Measurements from ENCODE around the gene TMPRSS7.

The TMPRSS7 gene

DNA sequence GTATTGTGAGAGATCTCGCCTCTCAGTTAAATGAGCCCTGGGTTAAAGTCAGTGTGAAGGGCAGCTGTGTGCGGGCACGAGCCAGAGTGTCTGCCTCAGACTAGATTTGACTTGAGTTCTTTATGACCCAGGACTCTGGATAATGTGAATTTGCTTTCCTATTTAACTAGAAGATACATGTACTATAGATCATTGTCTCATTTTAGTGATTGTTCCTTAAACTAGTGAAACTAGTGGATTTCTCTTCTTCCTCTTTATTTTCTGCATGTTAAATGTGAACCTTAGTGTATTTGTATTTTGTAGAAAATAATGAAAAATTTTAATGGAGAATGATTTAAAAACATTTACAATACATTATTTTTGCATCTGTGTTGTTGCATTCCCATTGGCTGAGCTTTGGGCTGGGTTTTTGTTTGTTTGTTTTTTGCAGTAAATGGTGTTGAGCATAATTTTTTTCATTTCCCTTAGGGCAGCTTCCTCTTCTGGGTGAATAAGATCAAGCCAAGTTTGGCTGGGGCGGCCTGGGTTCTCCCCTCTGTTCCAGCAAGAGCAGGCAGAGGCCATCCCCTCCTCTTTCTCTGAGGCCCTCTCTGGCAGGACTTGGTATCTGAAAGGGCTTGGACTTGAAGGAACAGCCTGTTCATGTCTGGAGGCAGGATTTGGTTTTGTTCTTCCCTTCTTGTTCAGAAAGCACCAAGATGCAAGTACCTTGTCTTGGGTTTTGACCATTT lies 83.5 kb downstream of the TMPRSS7 start:
- peaks cover 12% of the 10 kb centered on the region for H3K27me3 ChIP-seq (ENCODE audit: insufficient read depth, low read length, poor library complexity)
- peaks cover 12% of the 10 kb centered on the region; the same call in 1 of the 2 replicates for H3K4me1 ChIP-seq (ENCODE audit: insufficient read depth, low read length)
- H3K9ac ChIP-seq (ENCODE audit: low read depth, low read length): no peak overlapping the region
- H3K4me2 ChIP-seq (ENCODE audit: insufficient read depth, low read length): no peak overlapping the region
- DNase-seq (no peak), ATAC-seq (ENCODE audit: insufficient read depth, low read depth) (no peak)
- TF ChIP-seq, protein P1, sequence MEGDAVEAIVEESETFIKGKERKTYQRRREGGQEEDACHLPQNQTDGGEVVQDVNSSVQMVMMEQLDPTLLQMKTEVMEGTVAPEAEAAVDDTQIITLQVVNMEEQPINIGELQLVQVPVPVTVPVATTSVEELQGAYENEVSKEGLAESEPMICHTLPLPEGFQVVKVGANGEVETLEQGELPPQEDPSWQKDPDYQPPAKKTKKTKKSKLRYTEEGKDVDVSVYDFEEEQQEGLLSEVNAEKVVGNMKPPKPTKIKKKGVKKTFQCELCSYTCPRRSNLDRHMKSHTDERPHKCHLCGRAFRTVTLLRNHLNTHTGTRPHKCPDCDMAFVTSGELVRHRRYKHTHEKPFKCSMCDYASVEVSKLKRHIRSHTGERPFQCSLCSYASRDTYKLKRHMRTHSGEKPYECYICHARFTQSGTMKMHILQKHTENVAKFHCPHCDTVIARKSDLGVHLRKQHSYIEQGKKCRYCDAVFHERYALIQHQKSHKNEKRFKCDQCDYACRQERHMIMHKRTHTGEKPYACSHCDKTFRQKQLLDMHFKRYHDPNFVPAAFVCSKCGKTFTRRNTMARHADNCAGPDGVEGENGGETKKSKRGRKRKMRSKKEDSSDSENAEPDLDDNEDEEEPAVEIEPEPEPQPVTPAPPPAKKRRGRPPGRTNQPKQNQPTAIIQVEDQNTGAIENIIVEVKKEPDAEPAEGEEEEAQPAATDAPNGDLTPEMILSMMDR (IDR thresholded peaks at IDR 0.05; ENCODE audit: borderline replicate concordance, extremely low read depth, low read length, poor library complexity, severe bottlenecking): no peak
- no peak for TF ChIP-seq EZH2 (IDR thresholded peaks at IDR 0.05; ENCODE audit: borderline replicate concordance, low read depth, low read length, severe bottlenecking)
- H3K4me3 ChIP-seq (ENCODE audit: low read depth in 1 of 2, low read length in 2 of 2): no peak overlapping the region
- H2AFZ ChIP-seq (ENCODE audit: low read depth, low read length): no peak overlapping the region
- no peaks in the 10 kb centered on the region for H3K9me3 ChIP-seq (ENCODE audit: insufficient read depth, low read length, severe bottlenecking)
- H3K27ac ChIP-seq (ENCODE audit: low read length): no peak overlapping the region
- no peaks in the 10 kb centered on the region for H3K36me3 ChIP-seq (ENCODE audit: insufficient read depth, low read length)
- H3K79me2 ChIP-seq (ENCODE audit: insufficient read depth, low read length): no peaks in the 10 kb centered on the region
- H4K20me1 ChIP-seq (ENCODE audit: insufficient read depth, low read length): no peaks in the 10 kb centered on the region

DNA sequence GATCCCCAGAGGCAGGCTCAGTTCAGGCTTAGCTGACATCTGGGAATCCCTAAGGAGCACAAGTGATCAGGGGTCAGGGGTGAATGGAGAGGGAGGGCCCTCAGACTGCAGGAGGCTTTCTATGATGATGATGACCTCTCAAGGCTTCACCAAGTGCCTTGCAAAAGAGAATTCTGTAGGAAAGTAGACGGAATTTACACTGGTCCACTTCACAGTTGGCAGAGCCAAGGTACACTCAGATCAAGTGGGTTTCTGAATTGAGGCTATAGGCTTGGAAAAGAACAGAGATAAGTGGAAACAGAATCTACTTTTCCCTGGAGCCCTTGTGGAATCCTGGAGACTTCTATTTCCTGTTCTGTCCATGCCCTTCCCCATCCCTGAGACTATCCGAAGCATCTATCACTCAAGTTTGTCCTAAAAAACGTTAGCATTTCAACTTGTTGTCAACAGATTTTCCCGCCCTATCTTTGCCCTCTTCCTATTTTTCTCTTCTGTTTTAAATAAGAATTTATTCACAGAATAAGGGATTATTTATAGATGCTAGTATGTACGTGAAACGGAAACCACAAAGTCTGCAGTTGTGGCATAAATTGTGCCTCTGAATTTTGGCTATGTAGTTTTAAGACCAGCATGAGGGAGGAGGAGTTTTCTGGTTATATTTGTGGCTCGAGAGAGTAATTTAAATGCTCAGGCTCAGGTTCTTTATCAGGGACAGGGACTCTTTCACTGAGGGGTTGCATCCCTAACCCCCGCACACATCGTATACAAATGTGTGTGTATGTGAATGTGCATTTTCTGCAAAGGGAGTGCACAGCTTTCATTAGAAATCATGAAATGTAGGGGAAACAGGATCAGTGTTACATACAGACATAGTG lies 85.7 kb downstream of the TMPRSS7 start:
- Histone ChIP-seq H3K9me3 (ENCODE audit: insufficient read depth, low read length, severe bottlenecking) (no peaks in the 10 kb centered on the region), H2AFZ (ENCODE audit: low read depth, low read length) (no peak overlapping the region), H3K27me3 (ENCODE audit: insufficient read depth, low read length, poor library complexity) (peaks cover 9% of the 10 kb centered on the region), H3K4me1 (ENCODE audit: insufficient read depth, low read length) (peaks cover 12% of the 10 kb centered on the region; the same call in 1 of the 2 replicates), H3K4me3 (ENCODE audit: low read depth in 1 of 2, low read length in 2 of 2) (no peak overlapping the region), H3K27ac (ENCODE audit: low read length) (no peak overlapping the region), H4K20me1 (ENCODE audit: insufficient read depth, low read length) (no peaks in the 10 kb centered on the region), H3K4me2 (ENCODE audit: insufficient read depth, low read length) (no peak overlapping the region; the same call in 1 of the 2 replicates), H3K36me3 (ENCODE audit: insufficient read depth, low read length) (no peaks in the 10 kb centered on the region), H3K79me2 (ENCODE audit: insufficient read depth, low read length) (no peaks in the 10 kb centered on the region), H3K9ac (ENCODE audit: low read depth, low read length) (no peak overlapping the region)
- DNase-seq: no peak
- ATAC-seq (ENCODE audit: insufficient read depth, low read depth): peak; percentile 75
- TF ChIP-seq, protein P1 (IDR thresholded peaks at IDR 0.05; ENCODE audit: borderline replicate concordance, extremely low read depth, low read length, poor library complexity, severe bottlenecking): no peak

DNA sequence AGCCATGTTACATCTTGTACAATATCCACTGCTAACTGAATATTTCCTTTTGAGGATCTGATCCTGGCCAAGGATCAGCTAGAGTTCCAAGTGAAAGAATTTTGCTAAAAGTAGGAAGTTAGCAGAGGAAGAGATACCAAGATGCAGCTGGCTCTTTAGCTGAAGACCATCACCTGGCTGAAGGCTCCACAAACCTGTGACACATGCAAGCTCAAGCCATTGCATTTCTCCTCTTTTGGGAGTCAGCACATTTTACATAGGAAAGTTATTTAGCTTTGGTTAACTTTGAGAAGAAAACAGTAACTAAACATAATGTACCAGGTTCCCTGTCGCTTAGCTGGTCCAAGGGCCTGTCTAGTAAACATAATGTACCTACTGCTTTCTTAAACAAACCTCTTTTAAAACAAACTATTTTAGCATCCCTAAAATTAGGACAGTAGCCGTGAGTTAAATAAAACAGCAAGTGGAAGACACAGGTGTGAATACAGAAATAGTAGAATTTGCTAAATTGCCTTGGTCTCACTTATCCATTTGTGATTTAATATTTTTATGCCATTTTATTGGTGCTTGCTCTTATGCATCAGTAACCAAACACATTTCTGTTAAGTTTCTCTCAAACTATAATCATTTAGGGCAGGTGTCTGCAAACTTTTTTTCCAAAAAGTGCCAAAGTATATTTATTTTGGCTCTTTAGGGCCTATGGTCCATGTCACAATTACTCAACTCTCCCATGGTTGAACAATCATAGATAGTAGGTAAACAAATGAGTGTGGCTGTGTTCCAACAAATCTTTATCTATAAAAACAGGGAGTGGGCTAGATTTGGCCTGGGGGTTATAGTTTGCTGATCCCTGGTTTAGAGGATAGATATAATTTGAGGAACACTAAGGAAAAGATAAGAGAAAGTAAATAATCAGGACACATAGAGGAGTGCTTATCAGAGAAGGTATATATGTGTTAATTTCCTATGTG lies 87.3 kb downstream of the TMPRSS7 start:
- H3K4me1 ChIP-seq (ENCODE audit: insufficient read depth, low read length): peaks cover 12% of the 10 kb centered on the region; the same call in 1 of the 2 replicates
- no peak overlapping the region for H3K27ac ChIP-seq (ENCODE audit: low read length)
- H3K36me3 ChIP-seq (ENCODE audit: insufficient read depth, low read length): no peaks in the 10 kb centered on the region
- no peaks in the 10 kb centered on the region for H3K27me3 ChIP-seq (ENCODE audit: insufficient read depth, low read length, poor library complexity)
- TF ChIP-seq EZH2 (IDR thresholded peaks at IDR 0.05; ENCODE audit: borderline replicate concordance, low read depth, low read length, severe bottlenecking): no peak
- TF ChIP-seq, protein P1 (IDR thresholded peaks at IDR 0.05; ENCODE audit: borderline replicate concordance, extremely low read depth, low read length, poor library complexity, severe bottlenecking): no peak
- no peaks in the 10 kb centered on the region for H3K79me2 ChIP-seq (ENCODE audit: insufficient read depth, low read length)
- no peak overlapping the region for H3K4me2 ChIP-seq (ENCODE audit: insufficient read depth, low read length)
- H4K20me1 ChIP-seq (ENCODE audit: insufficient read depth, low read length): no peaks in the 10 kb centered on the region
- no peak overlapping the region for H3K4me3 ChIP-seq (ENCODE audit: low read depth in 1 of 2, low read length in 2 of 2)
- ATAC-seq (ENCODE audit: insufficient read depth, low read depth) (no peak), DNase-seq (no peak)
- no peak overlapping the region for H2AFZ ChIP-seq (ENCODE audit: low read depth, low read length)
- H3K9me3 ChIP-seq (ENCODE audit: insufficient read depth, low read length, severe bottlenecking): no peaks in the 10 kb centered on the region
- no peak overlapping the region for H3K9ac ChIP-seq (ENCODE audit: low read depth, low read length)

Measured in DND-41 (cell line).